ENCODE results near the gene SALL1.

Gene SALL1

DNA sequence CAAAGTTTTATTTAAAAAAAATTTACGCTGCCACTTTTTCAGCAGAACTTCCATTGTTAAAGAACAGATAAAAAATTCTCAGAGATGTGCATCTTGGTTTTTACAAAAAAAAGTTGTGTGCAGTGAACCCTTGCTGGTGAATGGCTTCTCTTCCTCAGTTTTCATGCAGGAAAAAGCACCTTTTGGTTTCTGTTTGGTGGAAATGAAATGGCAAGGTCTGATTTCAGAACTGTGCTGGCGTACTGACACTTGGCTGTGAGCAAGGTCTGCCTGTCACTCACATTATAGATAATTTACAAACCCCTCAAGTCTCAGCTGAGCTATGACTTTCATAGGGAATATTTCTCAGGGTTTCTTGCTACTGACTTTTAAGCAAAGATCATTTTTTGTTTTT is 5.7 kb upstream of the SALL1 start:
- no peak for DNase-seq (ENCODE audit: low read depth in 2 of 2)

DNA sequence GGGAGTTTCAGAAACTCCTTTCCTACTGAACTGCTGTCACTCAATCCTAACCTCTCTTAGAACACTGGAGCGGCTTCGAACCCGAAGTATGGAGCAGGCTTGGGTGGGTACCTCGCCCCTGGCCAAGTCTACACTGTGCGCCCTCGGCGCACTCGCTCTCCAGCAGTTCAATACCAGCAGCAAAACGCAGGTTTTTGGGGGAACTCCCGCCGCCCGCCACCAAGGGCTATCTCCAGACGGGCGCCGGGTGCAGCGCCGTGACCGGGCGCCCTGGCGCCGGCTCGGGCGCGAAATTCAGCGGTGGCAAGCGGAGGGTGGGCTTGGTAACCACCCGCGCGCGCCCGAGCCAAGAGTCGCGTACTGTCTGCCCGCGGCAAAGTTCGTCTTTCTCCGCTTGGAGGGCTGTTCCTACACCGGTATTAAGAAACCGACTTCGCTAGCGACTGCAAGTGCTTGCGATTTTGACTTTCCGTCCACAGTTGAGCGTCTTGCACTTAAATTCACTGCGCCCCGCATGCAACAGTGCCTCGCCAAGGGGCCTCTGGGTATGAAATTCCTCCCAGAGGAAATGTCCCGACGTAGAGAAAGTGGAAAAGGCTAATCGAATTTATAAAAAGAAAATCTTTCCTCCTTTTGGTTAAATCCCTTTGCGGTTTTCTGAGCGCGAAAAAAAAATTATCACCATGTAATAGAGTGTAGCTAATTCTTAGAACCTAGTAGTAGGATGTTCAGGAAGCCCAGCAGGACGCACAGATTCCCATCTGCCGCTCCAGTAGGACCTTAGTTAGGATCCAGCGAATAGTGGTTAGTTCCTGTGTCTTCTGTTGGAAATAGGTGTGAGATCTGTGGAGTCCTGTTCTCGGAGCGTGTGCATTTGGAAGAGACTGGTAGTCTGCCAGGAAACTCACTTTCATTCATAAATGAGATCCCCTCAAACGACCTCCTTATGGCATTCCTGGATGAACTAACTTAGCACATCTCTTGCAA is 5.0 kb upstream of the SALL1 start:
- DNase-seq (ENCODE audit: low read depth in 2 of 2): no peak

DNA sequence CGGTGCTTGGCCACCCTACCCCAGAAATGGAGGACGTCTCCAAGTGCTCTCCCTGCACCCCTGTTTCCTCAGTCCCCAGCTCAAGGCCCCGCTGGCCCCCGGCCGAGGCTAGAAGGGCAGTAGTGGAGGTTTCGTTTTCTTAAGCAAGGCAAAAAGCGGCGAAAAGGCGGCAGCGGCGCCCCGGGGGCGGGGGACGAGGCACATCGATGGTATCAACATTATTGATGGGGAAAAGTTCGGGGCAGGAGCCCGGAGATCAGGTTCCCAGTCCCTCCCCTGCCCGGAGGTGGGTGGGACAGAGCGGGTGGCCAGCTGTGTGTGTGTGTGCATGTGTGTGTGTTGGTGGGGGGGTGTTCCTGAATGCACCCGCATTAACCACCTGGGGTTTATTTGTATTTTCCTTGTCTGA is 4.1 kb upstream of the SALL1 start:
- DNase-seq (ENCODE audit: low read depth in 2 of 2): no peak

DNA sequence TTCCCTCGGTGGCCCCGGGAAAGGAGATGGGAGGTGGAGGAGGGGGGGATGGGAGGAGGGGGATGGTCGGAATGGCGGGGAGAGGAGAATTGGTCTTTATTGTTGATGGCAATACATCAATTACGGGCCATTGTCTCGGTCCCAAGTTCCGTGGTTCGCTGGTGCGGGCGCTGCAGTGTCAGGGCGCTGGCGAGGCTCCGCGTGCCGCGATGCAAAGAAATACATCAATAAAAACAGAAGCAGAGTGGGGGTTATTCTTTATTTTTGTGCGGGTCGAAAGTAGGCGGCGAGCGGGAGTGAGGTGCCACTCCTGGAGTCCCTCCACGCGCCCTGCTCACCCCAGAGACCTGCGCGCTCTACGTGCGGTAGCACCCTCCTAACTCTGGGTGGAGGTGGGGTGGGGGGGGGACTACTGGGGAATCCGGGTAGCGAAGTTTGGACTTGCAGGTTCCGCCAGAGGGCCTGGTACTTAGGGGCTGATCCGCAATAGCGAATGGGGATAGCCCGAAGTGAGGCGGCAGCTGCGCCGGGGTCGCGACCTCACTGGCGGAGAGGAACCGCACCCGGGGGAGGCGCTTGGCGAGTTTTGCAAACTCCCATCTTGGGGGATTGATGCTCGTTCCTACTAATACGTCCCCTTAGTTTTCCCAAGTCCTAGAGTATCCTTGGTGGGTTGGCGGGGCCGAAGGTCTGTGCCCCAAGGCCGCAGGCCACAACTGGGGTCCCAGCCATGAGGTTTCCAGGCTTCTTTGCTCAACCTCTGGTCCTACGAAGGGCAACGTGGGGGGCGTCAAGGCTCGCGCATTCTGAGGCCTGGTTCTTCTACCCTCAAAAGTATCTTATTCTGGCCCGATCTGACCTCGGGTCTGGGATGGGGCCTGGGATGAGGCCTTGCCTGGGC is 3.5 kb upstream of the SALL1 start:
- DNase-seq (ENCODE audit: low read depth in 2 of 2): no peak

DNA sequence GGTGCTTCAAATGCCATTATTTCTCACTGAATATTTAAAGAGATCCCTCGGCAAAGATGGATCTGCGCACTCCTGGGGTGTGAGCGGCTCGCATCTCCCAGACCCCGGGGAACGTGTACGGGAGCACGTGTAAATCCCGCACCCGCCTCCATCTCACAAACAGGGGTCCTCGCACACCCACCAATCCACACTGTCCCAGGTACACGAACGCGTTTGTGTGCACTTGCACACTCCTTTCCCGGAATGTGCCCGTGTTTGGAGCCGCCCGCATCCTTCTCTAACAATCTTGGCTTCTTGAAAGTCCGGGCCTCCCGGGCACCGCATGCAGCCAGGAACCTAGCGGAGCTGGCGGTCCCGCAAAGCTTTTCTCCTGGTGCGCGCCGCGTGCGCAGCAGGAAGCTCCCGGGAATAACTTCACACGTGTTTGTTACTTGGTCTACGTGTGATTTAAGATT is 2.5 kb upstream of the SALL1 start:
- DNase-seq (ENCODE audit: low read depth in 2 of 2): no peak

DNA sequence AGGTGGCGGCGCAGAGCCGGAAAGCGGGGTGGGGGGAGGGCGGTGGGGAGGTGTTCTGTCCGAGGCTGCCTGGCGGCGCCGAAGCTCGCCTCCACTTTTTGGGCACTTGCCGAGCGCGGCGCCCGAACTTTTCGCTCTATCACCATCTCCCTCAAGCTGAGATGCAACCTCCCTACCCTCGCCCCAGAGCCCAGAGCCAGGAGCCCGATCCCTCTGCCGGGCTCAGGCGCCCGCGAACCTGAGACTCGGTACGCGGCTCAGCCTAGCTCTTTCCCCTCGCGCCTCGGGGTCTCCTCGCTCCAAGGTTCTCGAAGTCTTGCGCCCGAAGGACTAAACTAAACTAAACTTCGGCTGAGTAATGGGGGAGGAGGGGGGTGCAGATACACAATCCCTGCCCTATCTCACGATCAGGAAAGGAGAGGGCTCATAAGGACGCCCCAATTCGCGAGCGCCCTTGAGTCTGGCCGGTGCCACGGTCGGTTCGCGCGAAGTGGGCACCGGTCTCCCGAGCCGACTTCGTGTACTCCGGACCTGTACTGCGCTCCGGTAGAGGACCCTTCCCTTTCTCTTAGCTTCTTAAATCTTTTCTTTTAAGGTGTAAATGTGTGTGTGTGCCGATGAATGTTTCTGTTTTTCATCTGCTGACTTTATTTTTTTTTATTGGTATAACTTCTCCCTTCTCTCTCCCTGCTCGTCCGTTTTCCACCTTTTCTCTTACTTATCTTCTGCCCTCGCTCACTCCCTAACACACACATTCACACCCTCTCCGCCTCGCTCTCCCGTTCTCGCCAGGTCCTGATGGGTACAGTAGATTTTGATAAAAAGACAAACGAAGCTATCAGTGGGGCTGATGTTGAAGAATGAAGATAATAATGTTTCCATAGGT is 1.9 kb upstream of the SALL1 start:
- DNase-seq (ENCODE audit: low read depth in 2 of 2): no peak

DNA sequence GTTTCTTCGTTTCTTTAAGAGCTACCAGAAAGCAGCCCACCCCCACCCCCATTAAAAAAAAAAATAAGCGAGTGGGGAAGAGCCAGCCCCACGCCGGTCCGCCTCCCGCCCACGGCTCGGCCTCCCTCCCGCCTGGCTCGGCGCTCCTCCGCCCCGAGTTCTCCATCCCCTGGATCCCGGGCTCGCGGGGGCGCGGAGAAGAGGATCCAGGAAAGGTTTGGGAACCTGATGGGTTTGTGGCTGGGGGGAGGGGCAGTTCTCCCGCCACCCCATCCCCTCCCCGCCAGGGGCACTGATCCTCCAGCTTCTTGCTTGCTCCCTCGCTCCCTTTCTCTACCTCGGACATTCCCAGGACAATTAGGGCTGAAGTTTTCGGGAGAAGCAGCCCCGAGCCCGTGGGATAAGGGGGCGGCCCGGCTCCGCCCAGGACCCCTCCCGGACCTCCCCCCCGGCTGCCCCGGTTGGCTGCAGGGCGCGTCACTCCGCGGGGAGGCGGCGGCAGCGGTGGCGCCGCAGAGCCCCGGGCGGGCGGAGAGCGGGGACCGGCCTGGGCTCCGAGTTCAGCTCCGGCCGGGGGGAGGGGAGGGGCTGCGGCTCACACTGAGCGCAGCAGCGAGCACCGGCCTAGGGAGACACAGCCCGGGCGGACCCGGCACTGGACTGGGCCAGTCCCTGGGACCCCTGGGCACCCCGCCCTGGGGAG is 1.0 kb upstream of the SALL1 start:
- DNase-seq (ENCODE audit: low read depth in 2 of 2): no peak

DNA sequence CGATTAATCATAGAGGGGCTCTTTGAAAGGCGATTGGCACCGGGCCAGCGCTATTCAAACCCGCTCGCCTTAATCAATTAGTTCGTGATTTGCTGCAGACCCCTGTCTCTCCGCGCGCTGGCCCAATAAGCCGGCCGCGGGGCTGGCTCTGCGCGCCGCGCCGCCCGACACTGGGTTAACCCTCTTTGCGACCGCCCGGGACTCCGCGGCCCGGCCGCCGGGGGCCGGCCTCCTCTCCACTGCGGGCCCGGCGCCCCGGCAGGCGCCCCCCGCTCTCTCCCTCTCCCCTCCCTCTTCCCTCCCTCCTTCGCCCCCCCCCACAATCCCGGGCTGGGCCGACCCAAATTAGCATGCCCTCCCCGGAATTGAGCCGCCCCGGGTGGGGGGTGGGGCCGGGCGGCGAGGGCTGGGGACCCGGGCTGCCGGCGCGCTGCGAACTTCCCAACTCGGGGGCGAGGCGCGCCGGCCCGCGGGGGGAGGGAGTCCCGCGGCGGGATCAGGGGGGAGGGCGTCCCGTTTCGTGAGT is 428 bp upstream of the SALL1 start:
- no peak for DNase-seq (ENCODE audit: low read depth in 2 of 2)

DNA sequence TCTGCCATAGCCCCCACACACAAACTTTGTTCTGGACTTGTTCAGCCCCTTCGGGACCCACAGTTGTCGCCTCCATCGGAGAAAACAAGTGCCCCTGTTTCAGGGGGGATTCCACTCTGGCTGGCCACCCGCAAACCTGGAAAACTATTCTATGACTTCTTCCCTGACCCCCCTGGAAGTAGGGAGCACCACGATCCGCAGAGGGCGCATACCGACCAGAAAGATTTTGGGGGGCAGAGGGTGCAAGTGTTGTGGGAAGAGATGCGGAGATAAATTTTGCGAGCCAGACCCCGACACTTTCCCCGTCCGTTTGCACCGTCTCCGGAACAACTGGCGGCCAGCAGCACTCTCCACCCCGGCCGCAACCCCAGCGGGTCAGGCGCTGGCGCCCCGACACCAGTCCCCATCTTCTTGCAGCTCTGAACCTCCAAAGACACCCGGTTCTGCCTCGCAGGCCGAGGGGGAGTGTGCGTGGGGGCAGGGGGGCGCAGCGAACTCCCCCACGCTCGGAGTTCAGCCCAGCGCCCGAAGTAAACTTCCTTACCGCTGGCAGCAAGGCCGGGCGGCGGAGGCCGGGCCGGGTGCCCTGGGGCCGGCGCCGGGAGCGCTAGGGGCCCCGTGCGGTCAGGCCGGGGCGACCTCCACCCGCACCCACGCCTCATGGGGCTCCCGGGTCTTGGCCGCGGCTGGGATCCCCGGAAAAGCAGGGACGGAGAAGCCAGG is 744 bp downstream of the SALL1 start:
- no peak for DNase-seq (ENCODE audit: low read depth in 2 of 2)

DNA sequence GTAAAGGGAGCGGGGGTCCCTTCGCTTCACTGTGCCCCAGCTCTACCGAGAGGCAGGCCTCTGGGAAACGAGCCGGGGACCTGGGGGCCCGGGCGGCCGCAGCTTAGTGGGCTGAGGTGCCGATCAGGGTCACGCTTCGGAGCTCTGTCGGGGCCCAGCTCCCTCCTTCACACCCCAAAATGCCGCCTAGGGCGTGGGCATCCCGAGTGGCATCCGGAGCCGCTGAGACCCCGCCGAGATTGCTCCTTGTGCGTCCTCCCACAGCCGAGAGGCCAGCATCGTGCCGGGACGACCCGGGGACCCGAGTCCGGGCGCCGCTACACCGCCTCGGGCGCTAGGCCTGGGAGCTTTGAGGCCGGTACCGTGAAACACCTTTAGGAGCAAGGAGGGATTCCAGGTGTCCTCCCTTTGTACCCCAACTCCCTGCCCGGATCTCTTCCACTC is 1.3 kb downstream of the SALL1 start:
- DNase-seq (ENCODE audit: low read depth in 2 of 2): no peak

DNA sequence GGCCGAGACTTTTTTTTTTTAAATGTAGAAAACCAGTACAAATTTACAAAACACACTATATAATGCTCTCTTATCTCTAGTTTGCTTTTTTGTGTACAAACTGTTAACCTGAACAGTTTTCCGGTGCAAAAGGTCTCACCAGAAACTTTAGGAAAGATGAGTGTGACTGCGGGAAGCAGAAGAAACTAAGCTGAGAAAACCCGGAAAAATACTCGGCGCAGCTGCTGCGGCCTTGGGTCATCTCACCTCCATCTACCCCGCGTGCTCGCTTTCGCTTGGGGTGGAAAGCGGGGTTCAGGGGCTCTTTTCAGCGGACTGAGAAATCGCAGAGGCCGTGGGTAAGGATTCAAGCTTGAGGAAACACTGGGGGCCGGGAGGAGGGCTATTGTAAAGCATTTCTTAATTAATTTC is 1.8 kb downstream of the SALL1 start:
- DNase-seq (ENCODE audit: low read depth in 2 of 2): no peak

DNA sequence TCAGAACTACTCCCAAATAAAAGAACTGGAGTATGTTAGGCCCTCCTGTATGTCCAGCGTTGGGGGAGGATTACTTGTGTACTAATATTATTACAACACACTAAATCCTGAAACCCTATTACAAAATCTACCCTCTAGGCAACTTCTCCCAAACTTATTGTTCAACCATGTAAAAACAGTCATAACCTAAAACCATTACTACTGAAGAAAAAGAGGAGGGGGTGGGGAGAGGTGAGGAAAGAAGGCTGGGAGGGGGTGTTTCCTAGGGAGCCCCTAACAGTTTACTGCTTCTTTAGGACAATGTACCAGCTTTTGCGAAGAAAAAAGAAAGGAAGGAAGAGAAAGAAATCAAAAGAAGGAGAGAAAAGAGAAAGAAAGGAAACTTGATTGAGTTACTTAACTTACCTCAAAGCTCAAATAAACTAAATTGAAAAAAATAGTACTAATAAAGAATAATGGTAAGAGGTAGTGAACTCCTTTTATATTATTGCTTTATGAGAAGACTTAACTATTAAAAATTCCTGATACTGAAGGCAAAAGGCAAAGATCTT is 2.3 kb downstream of the SALL1 start:
- DNase-seq (ENCODE audit: low read depth in 2 of 2): no peak

DNA sequence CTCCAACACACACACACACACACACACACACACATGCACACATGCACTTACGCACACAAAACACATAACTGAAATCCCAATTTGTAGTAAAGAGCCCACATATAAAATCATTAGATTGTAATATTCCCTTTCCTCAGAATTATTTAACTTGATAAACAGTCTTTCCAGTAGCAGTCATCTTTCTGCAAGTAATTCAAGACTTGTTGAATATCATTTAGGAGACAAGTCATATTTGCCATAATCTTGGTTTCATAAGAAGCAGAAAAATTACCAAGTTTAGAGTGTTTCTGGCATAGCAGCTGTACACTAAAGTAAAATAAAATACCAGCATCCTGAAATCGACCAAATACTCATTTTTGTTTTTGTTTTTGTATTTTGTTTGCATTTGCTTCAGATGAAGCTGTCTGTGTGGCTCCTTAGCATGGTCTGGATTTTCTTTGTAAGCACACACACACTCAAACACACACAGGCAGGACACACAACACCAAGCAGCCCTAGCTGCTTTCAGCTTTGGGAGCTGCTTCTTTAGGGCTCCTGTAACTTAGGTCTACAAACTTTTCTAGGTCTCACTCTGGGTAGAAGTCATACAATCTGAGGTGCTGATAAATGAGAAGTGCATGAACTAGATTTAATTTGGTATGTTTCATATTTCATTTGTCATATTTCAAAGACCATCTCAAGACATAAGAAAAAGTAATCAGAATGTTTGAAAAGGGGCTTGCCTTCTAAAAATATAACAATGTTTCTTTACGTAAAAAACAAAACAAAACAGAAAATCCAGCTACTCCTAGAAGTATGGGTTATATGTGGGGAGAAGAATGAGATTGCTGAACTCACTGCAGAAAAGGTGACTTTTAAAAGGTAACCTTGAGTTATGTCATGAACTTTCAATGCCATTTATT is 3.0 kb downstream of the SALL1 start:
- DNase-seq (ENCODE audit: low read depth in 2 of 2): no peak

DNA sequence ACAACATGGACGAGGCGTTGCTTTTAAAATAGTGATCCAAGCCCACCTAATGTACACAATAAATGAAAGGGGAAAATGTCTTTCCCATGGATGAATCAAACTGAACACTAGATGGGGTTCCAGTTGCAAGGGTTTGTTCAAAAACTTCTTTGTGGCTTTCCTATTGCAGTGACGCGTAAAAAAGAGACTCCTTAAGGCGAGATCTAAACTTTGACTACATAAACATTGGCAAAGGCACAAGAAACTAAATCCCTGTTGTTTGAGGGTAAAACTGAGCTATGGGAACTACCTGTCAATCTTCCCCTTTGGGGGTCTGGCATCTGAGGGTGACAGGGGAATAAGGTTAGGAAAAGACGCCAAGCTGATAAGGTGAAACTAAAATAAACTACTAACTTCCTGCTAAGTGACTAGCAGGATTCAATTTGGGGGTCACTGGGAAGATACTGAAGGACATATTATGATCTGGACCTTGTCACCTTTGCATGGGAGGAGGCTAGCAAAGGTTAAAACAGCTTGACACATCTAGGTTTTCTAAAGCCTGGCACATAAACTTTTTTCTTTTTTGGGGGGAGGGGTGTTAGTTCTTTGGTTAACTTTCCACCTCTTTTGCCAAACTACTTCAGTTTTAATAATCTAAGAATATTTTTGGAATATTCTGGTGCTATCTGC is 4.7 kb downstream of the SALL1 start:
- DNase-seq (ENCODE audit: low read depth in 2 of 2): no peak

DNA sequence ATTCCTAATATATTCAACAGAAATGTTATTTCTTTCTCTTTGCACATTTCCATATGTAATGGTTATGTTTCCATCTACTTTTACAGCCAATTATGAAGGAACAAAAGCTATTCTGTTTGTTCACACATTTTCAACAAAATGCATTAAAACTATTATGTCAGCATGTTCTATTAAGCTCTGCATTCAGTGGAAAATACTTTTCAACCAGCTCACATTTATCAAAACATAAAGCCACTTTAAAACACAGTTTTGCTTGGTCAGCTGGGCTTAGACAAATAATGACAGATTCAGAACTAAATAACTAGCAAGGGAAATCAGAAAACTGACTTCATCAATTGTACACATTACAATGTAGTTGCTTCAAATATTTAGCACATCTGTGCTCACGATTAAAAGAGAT is 6.9 kb downstream of the SALL1 start:
- DNase-seq (ENCODE audit: low read depth in 2 of 2): no peak

DNA sequence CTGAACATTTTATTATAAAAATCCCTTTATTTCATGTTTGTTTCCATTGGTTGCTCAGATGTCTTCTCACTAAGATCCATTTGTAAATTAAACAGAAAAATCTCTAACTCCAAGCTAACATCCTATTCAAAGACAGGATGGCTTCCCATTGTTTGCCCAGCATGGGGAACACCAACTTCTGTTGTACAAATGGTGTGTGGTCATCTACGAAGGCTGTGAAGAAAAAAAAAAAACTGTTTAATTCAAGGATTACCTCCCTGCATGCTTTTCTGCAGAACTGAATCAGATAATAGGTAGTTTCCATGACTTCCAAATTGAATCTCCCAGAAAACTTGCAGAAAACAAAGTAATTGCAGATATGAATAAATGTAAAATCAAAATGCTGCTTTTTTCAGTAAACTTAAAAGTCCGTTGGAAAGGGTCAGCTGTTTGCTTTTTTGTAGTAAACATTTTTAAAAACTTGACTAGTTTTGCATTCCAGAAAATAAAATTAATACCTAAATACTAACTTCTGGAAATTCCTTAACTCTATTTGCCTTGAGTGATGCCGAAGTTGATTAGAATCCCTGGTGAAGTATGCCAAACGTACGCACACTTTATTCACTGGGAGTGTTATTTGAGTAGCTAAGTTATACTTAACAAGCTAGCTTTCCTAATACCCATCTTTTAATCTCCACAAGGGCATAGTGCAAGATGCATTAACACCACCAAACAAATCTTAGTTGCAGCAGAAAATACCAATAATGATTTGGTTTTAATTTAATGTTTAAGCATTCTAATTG is 7.7 kb downstream of the SALL1 start:
- no peak for DNase-seq (ENCODE audit: low read depth in 2 of 2)

DNA sequence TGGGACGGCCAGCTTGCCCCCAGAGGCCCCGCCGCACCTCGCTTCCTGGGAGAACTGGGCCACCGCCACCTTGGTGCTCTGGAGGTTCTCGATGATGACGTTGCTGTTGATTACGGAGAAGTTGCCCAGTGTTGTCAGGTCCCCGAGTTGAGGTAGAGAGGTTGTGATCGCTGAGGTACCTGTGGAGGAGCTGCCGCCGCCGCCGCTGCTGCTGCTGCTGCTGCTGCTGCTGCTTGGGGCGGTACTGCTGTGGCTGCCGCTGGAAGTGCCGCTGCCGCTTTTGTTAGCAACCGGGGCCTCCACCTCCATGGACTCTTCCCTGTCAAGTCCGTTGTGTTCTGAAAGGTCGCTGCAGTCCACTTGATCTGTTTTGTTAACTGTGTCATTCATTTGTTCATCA is 9.5 kb downstream of the SALL1 start:
- DNase-seq (ENCODE audit: low read depth in 2 of 2): no peak
